HepG2 (cell line): Measurements from ENCODE around the gene COMP. TPM values are rescaled to one million over a fixed set of nuclear protein-coding genes. Genes with fewer than 3 reads are reported as not detected.

ENCODE experiments used
- ARID5B ChIP-seq: IDR thresholded peaks from 2 replicates; pipeline ENCODE4 v1.4.0; 2020; ENCODE audit warnings: mild to moderate bottlenecking, missing genetic modification reagents
- ATRX ChIP-seq: sonication (generic); formaldehyde crosslinking; IDR thresholded peaks from 2 replicates; pipeline ENCODE4 v1.4.0; 2020; ENCODE audit warnings: missing genetic modification reagents, borderline replicate concordance
- DPF2 ChIP-seq: sonication (generic); formaldehyde crosslinking; IDR thresholded peaks from 2 replicates; pipeline ENCODE4 v1.4.0; 2020; ENCODE audit warnings: mild to moderate bottlenecking, low read depth, missing genetic modification reagents, borderline replicate concordance
- EED ChIP-seq: sonication (generic); formaldehyde crosslinking; IDR thresholded peaks from 2 replicates; pipeline ENCODE4 v1.5.0; 2020; ENCODE audit warnings: mild to moderate bottlenecking, missing genetic modification reagents
- FOXK1 ChIP-seq: sonication (generic); formaldehyde crosslinking; IDR thresholded peaks from 2 replicates; pipeline ENCODE4 v1.4.0; 2020; ENCODE audit warnings: low read depth, missing genetic modification reagents, borderline replicate concordance
- GATAD1 ChIP-seq: IDR thresholded peaks from 2 replicates; pipeline ENCODE4 v1.6.1; 2016; ENCODE audit warnings: missing genetic modification reagents, missing compliant biosample characterization
- GATAD2A ChIP-seq: IDR thresholded peaks from 2 replicates; pipeline ENCODE4 v1.6.1; 2016
- NFIB ChIP-seq: sonication (generic); formaldehyde crosslinking; IDR thresholded peaks from 2 replicates; pipeline ENCODE4 v1.9.0; 2021; ENCODE audit warnings: missing genetic modification reagents, mild to moderate bottlenecking, borderline replicate concordance
- PHF21A ChIP-seq: sonication (generic); formaldehyde crosslinking; IDR thresholded peaks from 2 replicates; pipeline ENCODE4 v1.5.0; 2020; ENCODE audit warnings: mild to moderate bottlenecking, missing genetic modification reagents
- SP5 ChIP-seq: IDR thresholded peaks from 2 replicates; pipeline ENCODE4 v1.6.1; 2016; ENCODE audit warnings: low read depth, borderline replicate concordance
- STAG1 ChIP-seq: sonication (generic); formaldehyde crosslinking; IDR thresholded peaks from 2 replicates; pipeline ENCODE4 v1.4.0; 2020; ENCODE audit warnings: missing genetic modification reagents
- ZNF253 ChIP-seq: sonication (generic); formaldehyde crosslinking; IDR thresholded peaks from 2 replicates; pipeline ENCODE4 v1.8.0; 2022; ENCODE audit warnings: mild to moderate bottlenecking, missing genetic modification reagents, borderline replicate concordance
- ZNF274 ChIP-seq: sonication (generic); formaldehyde crosslinking; IDR thresholded peaks from 2 replicates; pipeline ENCODE4 v1.5.1; 2020; ENCODE audit warnings: mild to moderate bottlenecking, missing genetic modification reagents
- ZNF331 ChIP-seq: sonication (generic); formaldehyde crosslinking; IDR thresholded peaks from 2 replicates; pipeline ENCODE4 v1.4.0; 2020; ENCODE audit warnings: missing genetic modification reagents
- ZNF652 ChIP-seq: IDR thresholded peaks from 2 replicates; pipeline ENCODE4 v1.6.1; 2016; ENCODE audit warnings: low read depth, borderline replicate concordance
- polyA plus RNA-seq, 8 experiments: library from polyadenylated mRNA; depleted of rRNA in 3 of 8; stranded (reverse) in 7 of 8; unstranded in 1 of 8; fragments of >200 nt; fragmentation: Illumina TruSeq in 4 of 8; extraction: Trizol in 4 of 8; gene quantifications; 2 replicates each; pipeline versions ENCODE4 v1.2.1 to v1.2.3, GENCODE V29; 2011 to 2016; ENCODE audit warnings: low read depth in 4 of 8, missing spikeins in 1 of 8, mixed read lengths in 1 of 8; ENCODE audit not compliant: insufficient read depth in 1 of 8
- total RNA-seq, 5 experiments: library from RNA; depleted of rRNA; stranded (reverse); fragments of >200 nt; fragmentation: Illumina TruSeq; extraction: Trizol; gene quantifications; 2 replicates each; pipeline ENCODE4 v1.2.3, GENCODE V29; 2016; ENCODE audit warnings: low read depth in 1 of 5
- TF ChIP-seq, protein P1 (sequence below): sonication (generic); formaldehyde crosslinking; IDR thresholded peaks from 2 replicates; pipeline ENCODE4 v1.4.0; 2020; ENCODE audit warnings: missing genetic modification reagents
- TF ChIP-seq, protein P2 (sequence below): IDR thresholded peaks from 2 replicates; pipeline ENCODE4 v1.6.1; 2016; ENCODE audit warnings: missing compliant biosample characterization, missing genetic modification reagents, borderline replicate concordance
- TF ChIP-seq, protein P3 (sequence below): sonication (generic); formaldehyde crosslinking; IDR thresholded peaks from 2 replicates; pipeline ENCODE4 v1.4.0; 2020; ENCODE audit warnings: missing genetic modification reagents
- TF ChIP-seq, protein P4 (sequence below): sonication (generic); formaldehyde crosslinking; IDR thresholded peaks from 2 replicates; pipeline ENCODE4 v1.5.1; 2020; ENCODE audit warnings: missing genetic modification reagents, mild to moderate bottlenecking, borderline replicate concordance
- TF ChIP-seq, protein P5 (sequence below): IDR thresholded peaks from 2 replicates; pipeline ENCODE4 v1.6.1; 2016; ENCODE audit warnings: low read depth

Gene COMP
- total and polyA plus RNA-seq, 2 of the 13 experiments (the other 11 are each of a cell fraction or from before 2014, with no cell fraction given): 0.04 to 0.13 TPM

DNA sequence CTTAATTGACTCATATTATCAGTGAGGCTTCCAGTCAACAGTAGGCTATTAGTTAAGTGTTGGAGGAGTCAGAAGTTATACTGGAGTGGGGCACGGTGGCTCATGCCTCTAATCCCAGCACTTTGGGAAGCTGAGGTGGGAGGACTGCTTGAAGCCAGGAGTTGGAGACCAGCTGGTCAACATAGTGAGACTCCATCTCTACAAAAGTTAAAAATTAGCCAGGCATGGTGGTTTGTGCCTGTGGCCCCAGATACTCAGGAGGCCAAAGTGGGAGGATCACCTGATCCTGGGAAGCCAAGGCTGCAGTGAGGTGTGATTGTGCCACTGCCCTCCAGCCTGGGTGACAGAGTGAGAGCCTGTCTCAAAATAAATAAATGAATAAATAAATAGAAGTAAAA lies 53.2 kb downstream of the COMP start (continued):
- TF ChIP-seq, protein P1, sequence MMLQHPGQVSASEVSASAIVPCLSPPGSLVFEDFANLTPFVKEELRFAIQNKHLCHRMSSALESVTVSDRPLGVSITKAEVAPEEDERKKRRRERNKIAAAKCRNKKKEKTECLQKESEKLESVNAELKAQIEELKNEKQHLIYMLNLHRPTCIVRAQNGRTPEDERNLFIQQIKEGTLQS (CRISPR knock-in tag): no peak
- peak; percentile 73; the same call in 1 of the 2 replicates for TF ChIP-seq SP5 (CRISPR knock-in tag)
- TF ChIP-seq ZNF274 (CRISPR knock-in tag): no peak
- TF ChIP-seq, protein P2, sequence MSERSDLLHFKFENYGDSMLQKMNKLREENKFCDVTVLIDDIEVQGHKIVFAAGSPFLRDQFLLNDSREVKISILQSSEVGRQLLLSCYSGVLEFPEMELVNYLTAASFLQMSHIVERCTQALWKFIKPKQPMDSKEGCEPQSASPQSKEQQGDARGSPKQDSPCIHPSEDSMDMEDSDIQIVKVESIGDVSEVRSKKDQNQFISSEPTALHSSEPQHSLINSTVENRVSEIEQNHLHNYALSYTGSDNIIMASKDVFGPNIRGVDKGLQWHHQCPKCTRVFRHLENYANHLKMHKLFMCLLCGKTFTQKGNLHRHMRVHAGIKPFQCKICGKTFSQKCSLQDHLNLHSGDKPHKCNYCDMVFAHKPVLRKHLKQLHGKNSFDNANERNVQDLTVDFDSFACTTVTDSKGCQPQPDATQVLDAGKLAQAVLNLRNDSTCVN (CRISPR knock-in tag): no peak
- no peak for TF ChIP-seq ZNF652 (CRISPR knock-in tag)
- no peak for TF ChIP-seq EED (CRISPR knock-in tag)
- TF ChIP-seq DPF2 (CRISPR knock-in tag): no peak
- no peak for TF ChIP-seq ZNF253
- peak; percentile 70 for TF ChIP-seq GATAD2A (CRISPR knock-in tag)
- peak; percentile 21; the same call in 1 of the 2 replicates for TF ChIP-seq GATAD1 (CRISPR knock-in tag)
- TF ChIP-seq PHF21A (CRISPR knock-in tag): peak; percentile 45; the same call in 1 of the 2 replicates
- TF ChIP-seq STAG1 (CRISPR knock-in tag): 0 out of 2 replicates have a peak, but pooled peaks have one; percentile 6
- TF ChIP-seq, protein P3, sequence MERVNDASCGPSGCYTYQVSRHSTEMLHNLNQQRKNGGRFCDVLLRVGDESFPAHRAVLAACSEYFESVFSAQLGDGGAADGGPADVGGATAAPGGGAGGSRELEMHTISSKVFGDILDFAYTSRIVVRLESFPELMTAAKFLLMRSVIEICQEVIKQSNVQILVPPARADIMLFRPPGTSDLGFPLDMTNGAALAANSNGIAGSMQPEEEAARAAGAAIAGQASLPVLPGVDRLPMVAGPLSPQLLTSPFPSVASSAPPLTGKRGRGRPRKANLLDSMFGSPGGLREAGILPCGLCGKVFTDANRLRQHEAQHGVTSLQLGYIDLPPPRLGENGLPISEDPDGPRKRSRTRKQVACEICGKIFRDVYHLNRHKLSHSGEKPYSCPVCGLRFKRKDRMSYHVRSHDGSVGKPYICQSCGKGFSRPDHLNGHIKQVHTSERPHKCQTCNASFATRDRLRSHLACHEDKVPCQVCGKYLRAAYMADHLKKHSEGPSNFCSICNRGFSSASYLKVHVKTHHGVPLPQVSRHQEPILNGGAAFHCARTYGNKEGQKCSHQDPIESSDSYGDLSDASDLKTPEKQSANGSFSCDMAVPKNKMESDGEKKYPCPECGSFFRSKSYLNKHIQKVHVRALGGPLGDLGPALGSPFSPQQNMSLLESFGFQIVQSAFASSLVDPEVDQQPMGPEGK (CRISPR knock-in tag): peak; percentile 47
- no peak for TF ChIP-seq ATRX (CRISPR knock-in tag)
- no peak for TF ChIP-seq NFIB (CRISPR knock-in tag)
- 0 out of 2 replicates have a peak, but pooled peaks have one; percentile 23 for TF ChIP-seq FOXK1
- TF ChIP-seq, protein P4, sequence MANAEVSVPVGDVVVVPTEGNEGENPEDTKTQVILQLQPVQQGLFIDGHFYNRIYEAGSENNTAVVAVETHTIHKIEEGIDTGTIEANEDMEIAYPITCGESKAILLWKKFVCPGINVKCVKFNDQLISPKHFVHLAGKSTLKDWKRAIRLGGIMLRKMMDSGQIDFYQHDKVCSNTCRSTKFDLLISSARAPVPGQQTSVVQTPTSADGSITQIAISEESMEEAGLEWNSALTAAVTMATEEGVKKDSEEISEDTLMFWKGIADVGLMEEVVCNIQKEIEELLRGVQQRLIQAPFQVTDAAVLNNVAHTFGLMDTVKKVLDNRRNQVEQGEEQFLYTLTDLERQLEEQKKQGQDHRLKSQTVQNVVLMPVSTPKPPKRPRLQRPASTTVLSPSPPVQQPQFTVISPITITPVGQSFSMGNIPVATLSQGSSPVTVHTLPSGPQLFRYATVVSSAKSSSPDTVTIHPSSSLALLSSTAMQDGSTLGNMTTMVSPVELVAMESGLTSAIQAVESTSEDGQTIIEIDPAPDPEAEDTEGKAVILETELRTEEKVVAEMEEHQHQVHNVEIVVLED (CRISPR knock-in tag): no peak
- TF ChIP-seq, protein P5, sequence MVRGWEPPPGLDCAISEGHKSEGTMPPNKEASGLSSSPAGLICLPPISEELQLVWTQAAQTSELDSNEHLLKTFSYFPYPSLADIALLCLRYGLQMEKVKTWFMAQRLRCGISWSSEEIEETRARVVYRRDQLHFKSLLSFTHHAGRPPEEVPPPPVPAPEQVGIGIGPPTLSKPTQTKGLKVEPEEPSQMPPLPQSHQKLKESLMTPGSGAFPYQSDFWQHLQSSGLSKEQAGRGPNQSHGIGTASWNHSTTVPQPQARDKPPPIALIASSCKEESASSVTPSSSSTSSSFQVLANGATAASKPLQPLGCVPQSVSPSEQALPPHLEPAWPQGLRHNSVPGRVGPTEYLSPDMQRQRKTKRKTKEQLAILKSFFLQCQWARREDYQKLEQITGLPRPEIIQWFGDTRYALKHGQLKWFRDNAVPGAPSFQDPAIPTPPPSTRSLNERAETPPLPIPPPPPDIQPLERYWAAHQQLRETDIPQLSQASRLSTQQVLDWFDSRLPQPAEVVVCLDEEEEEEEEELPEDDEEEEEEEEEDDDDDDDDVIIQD (CRISPR knock-in tag): 0 out of 2 replicates have a peak, but pooled peaks have one; percentile 11
- peak; percentile 57 for TF ChIP-seq ARID5B (CRISPR knock-in tag)
- peak; percentile 31; the same call in 1 of the 2 replicates for TF ChIP-seq ZNF331 (CRISPR knock-in tag)
